ENCODE data around the gene BMPR1B. TPM values are rescaled to one million over a fixed set of nuclear protein-coding genes. Genes with fewer than 3 reads are reported as not detected.
A peak's percentile ranks its signal among the peaks of the same experiment; 100 is the strongest.

BMPR1B gene
- total RNA-seq, 3 donors from 2014 or later = 0.64 to 7.2 (median 2.0) TPM

- Histone ChIP-seq H3K36me3 (no peaks in the 10 kb centered on the region), H3K27ac (no peak overlapping the region), H3K9me3 (no peaks in the 10 kb centered on the region), H3K4me3 (no peak overlapping the region), H3K27me3 (peaks cover 0 to 6% of the 10 kb centered on the region in 2 donors), H3K4me1 (no peaks in the 10 kb centered on the region)
- no peak for DNase-seq (ENCODE audit: low spot score in 2 of 2)
- intact Hi-C loops (cut with DNase I; ENCODE audit: low total_unique reads) = no loop called here
- TF ChIP-seq CTCF (IDR thresholded peaks at IDR 0.05) (no peak), POLR2AphosphoS5 (IDR thresholded peaks at IDR 0.05) (no peak), POLR2A (IDR thresholded peaks at IDR 0.05) (no peak)
Measured at GRCh38 chr4:95114521-95114920, 356.8 kb downstream of the BMPR1B start.

- intact Hi-C loops (cut with DNase I; ENCODE audit: low total_unique reads) = no loop called here
- no peaks in the 10 kb centered on the region for H3K36me3 ChIP-seq
Measured at GRCh38 chr4:95118497-95118896, 360.7 kb downstream of the BMPR1B start.

GRCh38 chr4:95120456-95120855 is 362.7 kb downstream of the BMPR1B start:
- intact Hi-C loops (cut with DNase I; ENCODE audit: low total_unique reads) = no loop called here

More at GRCh38 chr4:95118497-95118896, 360.7 kb downstream of the BMPR1B start:
- H3K27ac ChIP-seq = no peak overlapping the region
- no peaks in the 10 kb centered on the region for H3K4me1 ChIP-seq
- H3K4me3 ChIP-seq = no peak overlapping the region
- peaks cover 0 to 6% of the 10 kb centered on the region in 2 donors for H3K27me3 ChIP-seq
- TF ChIP-seq POLR2AphosphoS5 (IDR thresholded peaks at IDR 0.05) (no peak), CTCF (IDR thresholded peaks at IDR 0.05) (no peak)
- H3K9me3 ChIP-seq = no peaks in the 10 kb centered on the region
- DNase-seq (ENCODE audit: low spot score in 2 of 2) = no peak

GRCh38 chr4:95122001-95122400 is 364.2 kb downstream of the BMPR1B start:
- intact Hi-C loops (cut with DNase I; ENCODE audit: low total_unique reads) = no loop called here
- no peak for DNase-seq (ENCODE audit: low spot score in 2 of 2)
- TF ChIP-seq POLR2A (IDR thresholded peaks at IDR 0.05) (no peak), POLR2AphosphoS5 (IDR thresholded peaks at IDR 0.05) (no peak), CTCF (IDR thresholded peaks at IDR 0.05) (no peak)
- no peaks in the 10 kb centered on the region for H3K9me3 ChIP-seq
- no peak overlapping the region for H3K4me3 ChIP-seq
- H3K4me1 ChIP-seq = no peaks in the 10 kb centered on the region
- H3K36me3 ChIP-seq = no peaks in the 10 kb centered on the region
- no peak overlapping the region for H3K27ac ChIP-seq
- peaks cover 0 to 4% of the 10 kb centered on the region in 2 donors for H3K27me3 ChIP-seq

More at GRCh38 chr4:95120456-95120855, 362.7 kb downstream of the BMPR1B start:
- Histone ChIP-seq H3K36me3 (no peaks in the 10 kb centered on the region), H3K4me1 (no peaks in the 10 kb centered on the region), H3K9me3 (no peaks in the 10 kb centered on the region), H3K27me3 (peaks cover 0 to 6% of the 10 kb centered on the region in 2 donors), H3K27ac (no peak overlapping the region), H3K4me3 (no peak overlapping the region)
- DNase-seq (ENCODE audit: low spot score in 2 of 2) = no peak
- no peak for TF ChIP-seq POLR2A (IDR thresholded peaks at IDR 0.05)
- no peak for TF ChIP-seq POLR2AphosphoS5 (IDR thresholded peaks at IDR 0.05)
- TF ChIP-seq CTCF (IDR thresholded peaks at IDR 0.05) = no peak

- no peak overlapping the region for H3K27ac ChIP-seq
- H3K27me3 ChIP-seq = no peaks in the 10 kb centered on the region
- H3K4me3 ChIP-seq = no peak overlapping the region
- no peaks in the 10 kb centered on the region for H3K9me3 ChIP-seq
- intact Hi-C loops (cut with DNase I; ENCODE audit: low total_unique reads) = no loop called here
- DNase-seq (ENCODE audit: low spot score in 2 of 2) = no peak
- H3K4me1 ChIP-seq = no peaks in the 10 kb centered on the region
- no peaks in the 10 kb centered on the region for H3K36me3 ChIP-seq
- TF ChIP-seq CTCF (IDR thresholded peaks at IDR 0.05) (peak in 2 of 3 donors; percentile 27 to 45), POLR2A (IDR thresholded peaks at IDR 0.05) (no peak), POLR2AphosphoS5 (IDR thresholded peaks at IDR 0.05) (no peak)
Measured at GRCh38 chr4:95124906-95125504, 367.2 kb downstream of the BMPR1B start.
